Astrocyte (in vitro differentiated cells and primary cell): ENCODE measurements around the gene PDP2. TPM values are rescaled to one million over a fixed set of nuclear protein-coding genes. Genes with fewer than 3 reads are reported as not detected.
"Not testable (repeated sequence)": the region's sequence is repeated elsewhere in the genome, so short reads cannot be mapped to it uniquely, and the experiment has no call there.

ENCODE experiments used
- DNase-seq: peaks from one replicate; pipeline ENCODE4 v3.0.0-alpha.2; 2010; ENCODE audit warnings: low read depth
- FAIRE-seq: peaks from 2 replicates; lab custom pipeline; 2011; peaks lifted over from hg19 to GRCh38; lab: Jason Lieb, UNC
- H2AFZ ChIP-seq: 2 replicates; pipeline ENCODE4 v1.6.0; 2012; ENCODE audit warnings: low read depth, low read length, inconsistent platforms
- H3K27ac ChIP-seq: 2 replicates; pipeline ENCODE4 v1.5.1; 2011; ENCODE audit warnings: low read depth, low read length, inconsistent platforms
- H3K27me3 ChIP-seq: 2 replicates; pipeline ENCODE4 v1.6.0; 2011; ENCODE audit warnings: low read length, inconsistent platforms; ENCODE audit not compliant: insufficient read depth
- H3K36me3 ChIP-seq: 2 replicates; pipeline ENCODE4 v1.5.1; 2011; ENCODE audit warnings: low read length, inconsistent platforms; ENCODE audit not compliant: insufficient read depth
- H3K4me1 ChIP-seq: 2 replicates; pipeline ENCODE4 v1.5.1; 2011; ENCODE audit warnings: low read length, inconsistent platforms; ENCODE audit not compliant: insufficient read depth
- H3K4me2 ChIP-seq: 2 replicates; pipeline ENCODE4 v1.6.0; 2012; ENCODE audit warnings: low read length, inconsistent platforms
- H3K4me3 ChIP-seq: 2 replicates; pipeline ENCODE4 v1.5.1; 2011; ENCODE audit warnings: low read depth, mild to moderate bottlenecking, low read length, inconsistent platforms; ENCODE audit not compliant: insufficient read depth
- H3K79me2 ChIP-seq: 2 replicates; pipeline ENCODE4 v1.6.0; 2012; ENCODE audit warnings: mild to moderate bottlenecking, low read length, inconsistent platforms; ENCODE audit not compliant: insufficient read depth
- H3K9ac ChIP-seq: 2 replicates; pipeline ENCODE4 v1.6.0; 2012; ENCODE audit warnings: mild to moderate bottlenecking, low read length, inconsistent platforms
- H3K9me3 ChIP-seq: 2 replicates; pipeline ENCODE4 v1.5.1; 2012; ENCODE audit warnings: low read depth, mild to moderate bottlenecking, low read length, inconsistent platforms; ENCODE audit not compliant: insufficient read depth
- H4K20me1 ChIP-seq: 2 replicates; pipeline ENCODE4 v1.6.0; 2012; ENCODE audit warnings: low read length, inconsistent platforms; ENCODE audit not compliant: insufficient read depth
- H3K27ac Mint-ChIP-seq: one replicate; pipeline ENCODE4 v1.8.0; 2021; ENCODE audit warnings: mild to moderate bottlenecking, mixed read lengths; ENCODE audit not compliant: unreplicated experiment
- H3K27me3 Mint-ChIP-seq: one replicate; pipeline ENCODE4 v1.8.0; 2021; ENCODE audit warnings: low read depth, mixed read lengths; ENCODE audit not compliant: unreplicated experiment
- H3K36me3 Mint-ChIP-seq: one replicate; pipeline ENCODE4 v1.8.0; 2021; ENCODE audit warnings: low read depth, mixed read lengths; ENCODE audit not compliant: unreplicated experiment
- H3K4me1 Mint-ChIP-seq: one replicate; pipeline ENCODE4 v1.8.0; 2021; ENCODE audit warnings: low read depth, mixed read lengths; ENCODE audit not compliant: unreplicated experiment
- H3K4me3 Mint-ChIP-seq: one replicate; pipeline ENCODE4 v1.8.0; 2021; ENCODE audit warnings: mild to moderate bottlenecking, moderate library complexity, mixed read lengths; ENCODE audit not compliant: unreplicated experiment
- H3K9me3 Mint-ChIP-seq: one replicate; pipeline ENCODE4 v1.8.0; 2021; ENCODE audit warnings: mild to moderate bottlenecking, mixed read lengths; ENCODE audit not compliant: unreplicated experiment
- CTCF ChIP-seq: IDR thresholded peaks from 2 replicates; pipeline ENCODE4 v1.5.1; 2011; ENCODE audit warnings: low read depth, mild to moderate bottlenecking, inconsistent platforms, low read length, moderate library complexity; ENCODE audit not compliant: insufficient read depth
- EZH2 ChIP-seq: IDR thresholded peaks from 2 replicates; pipeline ENCODE4 v1.6.1; 2012; ENCODE audit warnings: mild to moderate bottlenecking, low read length, inconsistent platforms; ENCODE audit not compliant: insufficient read depth
- total RNA-seq: library from RNA; stranded (reverse); gene quantifications from 2 replicates; pipeline ENCODE4 v1.2.1, GENCODE V29; 2021

Gene PDP2
- total RNA-seq, 1 donor from 2014 or later: 16.8 TPM

DNA sequence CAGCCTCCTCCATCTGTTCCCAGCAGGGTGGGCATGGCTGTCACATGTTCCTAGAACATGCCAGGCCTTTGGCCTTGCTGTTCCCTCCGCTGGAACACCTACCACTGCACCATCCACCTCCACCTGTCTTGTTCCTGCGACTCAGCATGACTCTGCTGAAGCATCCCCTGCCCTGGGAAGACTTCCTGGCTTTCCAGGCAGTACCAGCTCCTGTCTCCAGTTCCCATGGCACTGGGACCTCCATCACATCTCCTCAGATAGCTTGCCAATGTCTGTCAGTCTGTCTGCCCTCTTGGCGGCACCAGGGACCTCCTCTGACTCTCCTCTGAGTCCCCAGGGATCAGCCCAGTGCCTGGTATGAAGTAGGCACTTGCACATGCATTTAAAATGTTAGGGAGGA, 15.7 kb downstream of the PDP2 start:
- no peak for FAIRE-seq
- Mint-ChIP-seq H3K27ac (no peak overlapping the region), H3K36me3 (peaks cover 1% of the 10 kb centered on the region), H3K9me3 (peaks cover 3% of the 10 kb centered on the region), H3K4me1 (peaks cover 22% of the 10 kb centered on the region), H3K4me3 (no peak overlapping the region), H3K27me3 (peaks cover 7% of the 10 kb centered on the region)
- H3K36me3 ChIP-seq: no peaks in the 10 kb centered on the region
- H4K20me1 ChIP-seq: no peaks in the 10 kb centered on the region
- no peak for DNase-seq
- no peak overlapping the region for H3K4me2 ChIP-seq
- no peaks in the 10 kb centered on the region for H3K9me3 ChIP-seq
- TF ChIP-seq EZH2 (no peak), CTCF (no peak)
- no peak overlapping the region for H2AFZ ChIP-seq
- H3K27ac ChIP-seq: no peak overlapping the region
- no peak overlapping the region for H3K4me3 ChIP-seq
- no peak overlapping the region for H3K9ac ChIP-seq
- no peaks in the 10 kb centered on the region for H3K79me2 ChIP-seq
- H3K4me1 ChIP-seq: peaks cover 12% of the 10 kb centered on the region
- no peaks in the 10 kb centered on the region for H3K27me3 ChIP-seq

DNA sequence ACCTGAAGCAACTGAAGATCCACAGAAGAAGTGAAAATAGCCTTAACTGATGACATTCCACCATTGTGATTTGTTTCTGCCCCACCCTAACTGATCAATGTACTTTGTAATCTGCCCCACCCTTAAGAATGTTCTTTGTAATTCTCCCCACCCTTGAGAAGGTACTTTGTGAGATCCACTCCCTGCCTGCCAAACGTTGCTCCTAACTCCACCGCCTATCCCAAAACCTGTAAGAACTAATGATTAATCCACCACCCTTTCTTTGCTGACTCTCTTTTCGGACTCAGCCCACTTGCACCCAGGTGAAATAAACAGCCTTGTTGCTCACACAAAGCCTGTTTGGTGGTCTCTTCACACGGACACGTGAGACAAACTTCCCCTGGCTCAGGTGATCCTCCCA, 16.4 kb downstream of the PDP2 start:
- not testable (repeated sequence) for FAIRE-seq, H3K4me3 Mint-ChIP-seq

DNA sequence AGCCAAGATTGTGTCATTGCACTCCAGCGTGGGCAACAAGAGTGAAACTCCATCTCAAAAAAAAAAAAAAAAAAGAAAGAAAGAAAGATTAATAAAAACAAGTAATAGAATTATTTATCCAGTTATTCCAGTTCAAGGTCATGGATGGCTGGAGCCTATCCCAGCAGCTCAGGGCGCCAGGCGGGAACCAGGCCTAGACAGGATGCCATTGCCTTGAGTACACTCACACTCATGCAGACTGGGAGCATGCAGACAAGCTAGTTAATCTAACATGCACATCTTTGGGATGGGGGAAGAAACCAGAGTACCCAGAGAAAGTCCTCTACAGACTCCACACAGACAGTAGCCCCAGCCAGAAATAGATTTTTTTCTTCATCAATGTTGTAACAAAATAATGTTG, 17.9 kb downstream of the PDP2 start:
- H3K4me2 ChIP-seq: no peak overlapping the region
- H3K4me3 ChIP-seq: no peak overlapping the region
- peaks cover 12% of the 10 kb centered on the region for H3K4me1 ChIP-seq
- peaks cover 8% of the 10 kb centered on the region for H3K27me3 Mint-ChIP-seq
- no peaks in the 10 kb centered on the region for H3K36me3 ChIP-seq
- peaks cover 3% of the 10 kb centered on the region for H3K9me3 Mint-ChIP-seq
- no peaks in the 10 kb centered on the region for H3K27me3 ChIP-seq
- H4K20me1 ChIP-seq: no peaks in the 10 kb centered on the region
- DNase-seq: peak; percentile 45
- H3K27ac ChIP-seq: no peak overlapping the region
- no peak overlapping the region for H3K27ac Mint-ChIP-seq
- H3K4me3 Mint-ChIP-seq: no peak overlapping the region
- no peaks in the 10 kb centered on the region for H3K9me3 ChIP-seq
- no peak overlapping the region for H3K9ac ChIP-seq
- TF ChIP-seq EZH2: no peak
- no peak for TF ChIP-seq CTCF
- no peak for FAIRE-seq
- no peaks in the 10 kb centered on the region for H3K79me2 ChIP-seq
- H3K4me1 Mint-ChIP-seq: peaks cover 24% of the 10 kb centered on the region
- no peak overlapping the region for H2AFZ ChIP-seq
- H3K36me3 Mint-ChIP-seq: peaks cover 1% of the 10 kb centered on the region

More for the DNA sequence above, 16.4 kb downstream of the PDP2 start:
- not testable (repeated sequence) for H3K4me2 ChIP-seq, H3K27ac ChIP-seq, H3K36me3 ChIP-seq, H3K9ac ChIP-seq, H3K27me3 Mint-ChIP-seq, DNase-seq, H3K9me3 ChIP-seq, H3K27me3 ChIP-seq, H2AFZ ChIP-seq, H3K79me2 ChIP-seq, H3K9me3 Mint-ChIP-seq, H4K20me1 ChIP-seq, H3K36me3 Mint-ChIP-seq, H3K27ac Mint-ChIP-seq, H3K4me3 ChIP-seq
- H3K4me1 Mint-ChIP-seq: peaks cover 24% of the 10 kb centered on the region
- H3K4me1 ChIP-seq: peaks cover 12% of the 10 kb centered on the region
